Stomach (tissue), 9 donors: ENCODE results near the gene MEG3. TPM values are rescaled to one million over a fixed set of nuclear protein-coding genes. Genes with fewer than 3 reads are reported as not detected.
A peak's percentile ranks its signal among the peaks of the same experiment; 100 is the strongest.

Experiments used
- DNase-seq, 2 donors: peaks; one replicate each; pipeline versions ENCODE4 v3.0.0 to v3.0.0-alpha.2; 2013 to 2019
- H3K27ac ChIP-seq, 5 donors: fragments of 200-600 bp in 4 of 5; sonication (generic) in 4 of 5; one replicate each; pipeline ENCODE4 v1.5.1; 2013 to 2019; ENCODE audit warnings: mild to moderate bottlenecking in 1 of 5, moderate library complexity in 1 of 5
- H3K27me3 ChIP-seq, 3 donors: fragments of 200-600 bp; sonication (generic); one replicate each; pipeline ENCODE4 v1.5.1; 2017 to 2019; ENCODE audit warnings: mixed run types in 1 of 3
- H3K36me3 ChIP-seq, 4 donors: fragments of 200-600 bp; sonication (generic); 1 replicate in 3 of 4; 2 replicates in 1 of 4; pipeline ENCODE4 v1.5.1; 2016 to 2019
- H3K4me1 ChIP-seq, 4 donors: fragments of 200-600 bp; sonication (generic); one replicate each; pipeline ENCODE4 v1.5.1; 2016 to 2019
- H3K4me3 ChIP-seq, 4 donors: fragments of 200-600 bp; sonication (generic) in 3 of 4; one replicate each; pipeline ENCODE4 v1.5.1; 2016 to 2019; ENCODE audit warnings: mild to moderate bottlenecking in 1 of 4
- H3K9me3 ChIP-seq, 4 donors: fragments of 200-600 bp; sonication (generic); one replicate each; pipeline ENCODE4 v1.5.1; 2016 to 2019
- EP300 ChIP-seq: sonication (generic); formaldehyde crosslinking; IDR thresholded peaks from one replicate; pipeline ENCODE4 v1.6.1; 2017; ENCODE audit warnings: antibody characterized with exemption
- POLR2A ChIP-seq, 4 donors: fragments of 450-650 bp; IDR thresholded peaks; one replicate each; pipeline ENCODE4 v1.6.1; 2016; ENCODE audit warnings: antibody characterized with exemption in 4 of 4, control low read depth in 2 of 4, mild to moderate bottlenecking in 1 of 4, moderate library complexity in 1 of 4
- POLR2AphosphoS5 ChIP-seq, 3 donors: sonication (generic); formaldehyde crosslinking; IDR thresholded peaks; one replicate each; pipeline ENCODE4 v1.6.1; 2016; ENCODE audit warnings: antibody characterized with exemption in 3 of 3
- WGBS, 5 donors: extraction: QIAGEN DNeasy Blood & Tissue Kit in 3 of 5; methylation state at CpG; one replicate each; pipeline versions ENCODE4 v1.1.5 to v1.1.7; 2013 to 2018; 5-methylcytosine and 5-hydroxymethylcytosine counted together
- intact Hi-C: fragments of 100-400 bp; cut with DNase I; formaldehyde crosslinking; loops from one replicate; pipeline ENCODE4 v1.15.1; 2023; ENCODE audit warnings: low total_unique reads
- polyA plus RNA-seq, 3 donors: library from polyadenylated mRNA; stranded (reverse); fragments of 200-250 nt; gene quantifications; one replicate each; pipeline ENCODE4 v1.2.3, GENCODE V29; 2013
- total RNA-seq, 5 donors: library from RNA; depleted of rRNA; stranded (reverse); fragments of >200 nt; gene quantifications; one replicate each; pipeline versions ENCODE4 v1.1.0 to v1.2.3, GENCODE V29; 2014 to 2016
- TF ChIP-seq, protein P1 (sequence below), 7 experiments: fragments of 450-650 bp in 4 of 7; fragments of 200-600 bp in 3 of 7; sonication (generic) in 3 of 7; IDR thresholded peaks; one replicate each; pipeline ENCODE4 v1.5.1; 2016 to 2019; ENCODE audit warnings: antibody characterized with exemption in 7 of 7, control low read depth in 2 of 7, mild to moderate bottlenecking in 1 of 7
- donor health status: healthy with polysubstance abuse.
- donor health status: Bipolar disorder and iron deficiency.
- donor health status: healthy.

Gene MEG3
- total and polyA plus RNA-seq, 8 donors: 13.4 to 390 (median 99.2) TPM

DNA sequence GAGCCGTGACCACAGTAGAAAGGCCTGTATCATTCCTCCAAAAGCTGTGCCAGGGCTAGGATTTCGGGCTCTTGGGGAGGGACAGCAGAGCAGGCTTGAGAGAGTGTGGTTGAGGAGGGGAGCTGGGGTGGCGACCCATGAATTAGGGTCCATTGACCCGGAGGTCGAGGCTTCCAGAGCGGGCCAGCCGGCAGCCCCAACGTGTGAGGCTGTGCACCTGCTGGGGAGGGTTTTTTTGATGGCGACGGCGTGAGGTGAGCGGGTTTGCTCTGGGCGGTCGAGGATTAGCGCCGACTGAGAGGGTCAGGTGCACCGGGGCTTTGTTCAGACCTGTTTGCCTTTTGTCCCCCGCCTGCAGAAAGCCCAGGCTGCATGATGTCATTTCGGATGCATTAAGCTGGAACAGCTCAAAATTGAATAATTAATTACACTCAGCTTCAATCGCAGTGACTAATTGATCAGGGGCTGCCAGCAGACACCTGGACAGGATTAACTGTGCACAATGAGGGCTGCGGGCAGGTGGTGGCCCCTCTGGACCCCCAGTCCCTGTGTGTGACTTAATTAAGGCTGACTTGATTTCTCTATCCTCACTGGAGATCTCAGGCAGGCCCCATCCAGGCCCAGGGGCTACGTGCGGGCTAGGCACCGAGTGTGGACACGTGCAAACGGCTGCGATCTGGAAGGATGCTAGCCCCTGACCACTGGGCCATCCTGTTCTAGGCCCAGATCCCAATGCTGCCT lies 42.1 kb upstream of the MEG3 start:
- no peak overlapping the region for H3K27ac ChIP-seq
- no peak overlapping the region for H3K4me3 ChIP-seq
- peaks cover 0 to 22% (median 0%) of the 10 kb centered on the region in 3 donors for H3K27me3 ChIP-seq
- DNase-seq: peak in 1 of 2 donors; percentile 47
- H3K9me3 ChIP-seq: no peaks in the 10 kb centered on the region
- H3K36me3 ChIP-seq: no peaks in the 10 kb centered on the region
- H3K4me1 ChIP-seq: no peaks in the 10 kb centered on the region
- 67 to 84% (median 73%) methylated on average over 26 to 27 of the region's 27 CpGs for WGBS, 5 donors
- TF ChIP-seq POLR2A (IDR thresholded peaks at IDR 0.05): no peak
- no peak for TF ChIP-seq POLR2AphosphoS5 (IDR thresholded peaks at IDR 0.05)
- TF ChIP-seq EP300: no peak
- intact Hi-C loops: no loop called here

DNA sequence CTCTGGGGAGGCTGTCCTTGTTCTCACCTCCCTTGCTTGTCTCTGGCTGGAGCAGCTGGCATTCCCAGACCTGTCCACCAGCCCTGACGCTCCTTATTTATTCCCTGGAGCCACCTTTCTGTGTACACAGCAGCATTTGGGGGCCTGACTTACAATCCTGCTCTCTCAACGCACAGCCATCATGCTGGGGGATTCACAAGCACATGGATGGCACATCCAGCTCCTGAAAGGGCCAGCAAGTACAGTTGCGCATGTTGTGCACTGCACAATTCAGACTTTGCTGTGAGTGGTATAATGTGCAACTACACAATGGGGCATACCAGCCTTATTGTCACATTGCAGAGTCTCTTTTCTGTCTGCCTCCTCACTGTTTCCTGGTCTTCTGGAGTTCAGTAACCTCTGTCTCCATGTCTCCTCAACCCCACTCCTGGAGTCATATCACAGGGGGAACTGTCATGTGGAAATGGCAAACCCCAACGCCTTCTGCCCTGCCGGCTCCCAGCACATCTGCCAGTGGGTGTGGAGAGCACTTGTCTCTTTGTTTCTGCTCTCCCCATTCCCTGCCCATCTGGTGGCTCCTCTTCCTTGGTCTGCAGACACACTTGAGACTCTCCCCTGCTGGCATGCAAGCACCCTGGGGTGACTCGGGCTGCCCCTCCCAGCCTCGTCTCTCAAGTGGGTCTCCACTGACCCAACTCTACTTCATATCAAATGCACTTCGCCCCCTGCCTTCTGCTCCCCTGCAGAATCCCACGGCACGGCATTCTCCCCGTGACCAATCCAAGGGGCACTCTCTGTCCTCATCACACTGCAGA lies 41.2 kb upstream of the MEG3 start:
- TF ChIP-seq EP300: no peak
- TF ChIP-seq, protein P1, sequence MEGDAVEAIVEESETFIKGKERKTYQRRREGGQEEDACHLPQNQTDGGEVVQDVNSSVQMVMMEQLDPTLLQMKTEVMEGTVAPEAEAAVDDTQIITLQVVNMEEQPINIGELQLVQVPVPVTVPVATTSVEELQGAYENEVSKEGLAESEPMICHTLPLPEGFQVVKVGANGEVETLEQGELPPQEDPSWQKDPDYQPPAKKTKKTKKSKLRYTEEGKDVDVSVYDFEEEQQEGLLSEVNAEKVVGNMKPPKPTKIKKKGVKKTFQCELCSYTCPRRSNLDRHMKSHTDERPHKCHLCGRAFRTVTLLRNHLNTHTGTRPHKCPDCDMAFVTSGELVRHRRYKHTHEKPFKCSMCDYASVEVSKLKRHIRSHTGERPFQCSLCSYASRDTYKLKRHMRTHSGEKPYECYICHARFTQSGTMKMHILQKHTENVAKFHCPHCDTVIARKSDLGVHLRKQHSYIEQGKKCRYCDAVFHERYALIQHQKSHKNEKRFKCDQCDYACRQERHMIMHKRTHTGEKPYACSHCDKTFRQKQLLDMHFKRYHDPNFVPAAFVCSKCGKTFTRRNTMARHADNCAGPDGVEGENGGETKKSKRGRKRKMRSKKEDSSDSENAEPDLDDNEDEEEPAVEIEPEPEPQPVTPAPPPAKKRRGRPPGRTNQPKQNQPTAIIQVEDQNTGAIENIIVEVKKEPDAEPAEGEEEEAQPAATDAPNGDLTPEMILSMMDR (IDR thresholded peaks at IDR 0.05): no peak
- TF ChIP-seq POLR2AphosphoS5 (IDR thresholded peaks at IDR 0.05): no peak
- TF ChIP-seq POLR2A (IDR thresholded peaks at IDR 0.05): no peak
- H3K27me3 ChIP-seq: peaks cover 0 to 24% (median 0%) of the 10 kb centered on the region in 3 donors
- no peak overlapping the region for H3K4me3 ChIP-seq
- DNase-seq: no peak
- no peaks in the 10 kb centered on the region for H3K4me1 ChIP-seq
- WGBS, 5 donors: 82 to 88% (median 84%) methylated on average over 11 of the region's 11 CpGs
- H3K36me3 ChIP-seq: no peaks in the 10 kb centered on the region
- H3K27ac ChIP-seq: no peak overlapping the region
- no peaks in the 10 kb centered on the region for H3K9me3 ChIP-seq
- intact Hi-C loops: no loop called here

DNA sequence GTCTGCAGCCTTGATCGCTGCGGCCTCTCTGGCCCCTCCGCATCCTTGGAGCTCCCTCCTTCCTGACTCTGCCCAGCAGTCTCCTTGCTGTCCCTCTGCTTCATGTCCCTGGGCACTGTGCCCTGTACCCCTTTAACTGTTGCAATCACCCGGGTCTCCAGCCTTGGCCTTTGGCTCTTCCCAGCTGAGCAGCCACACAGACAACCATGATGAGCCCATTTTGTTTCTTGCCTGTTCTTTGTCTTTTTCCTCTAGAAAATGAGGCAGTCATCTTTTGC lies 40.6 kb upstream of the MEG3 start:
- Histone ChIP-seq H3K9me3 (no peaks in the 10 kb centered on the region), H3K4me1 (no peaks in the 10 kb centered on the region), H3K27me3 (peaks cover 0 to 29% (median 0%) of the 10 kb centered on the region in 3 donors), H3K27ac (no peak overlapping the region), H3K4me3 (no peak overlapping the region), H3K36me3 (no peaks in the 10 kb centered on the region)
- WGBS, 5 donors: 86 to 95% (median 92%) methylated on average over 4 of the region's 4 CpGs
- intact Hi-C loops: no loop called here
- TF ChIP-seq POLR2A (IDR thresholded peaks at IDR 0.05) (no peak), POLR2AphosphoS5 (IDR thresholded peaks at IDR 0.05) (no peak), EP300 (no peak)
- TF ChIP-seq, protein P1 (IDR thresholded peaks at IDR 0.05): no peak
- DNase-seq: no peak

DNA sequence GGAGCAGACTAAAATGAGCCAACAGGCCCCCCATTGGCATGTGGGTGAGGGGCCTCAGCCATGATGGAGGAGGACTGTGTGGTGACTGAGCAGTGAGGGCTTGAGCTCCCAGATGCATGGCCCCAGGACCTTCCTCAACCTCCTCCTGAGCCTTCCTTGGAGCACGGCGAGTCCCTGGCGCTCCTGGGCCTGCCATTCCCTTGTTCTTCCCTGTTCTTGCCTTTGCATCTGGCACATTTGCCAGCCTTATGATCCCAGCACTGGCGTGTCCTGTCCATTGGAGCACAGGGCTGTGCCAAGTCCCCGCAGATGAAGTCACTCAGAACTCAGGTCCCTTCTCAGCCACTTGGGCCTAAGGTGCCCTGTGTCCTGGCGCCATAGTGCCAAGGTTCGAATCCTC lies 40.3 kb upstream of the MEG3 start:
- WGBS, 5 donors: 91 to 96% (median 94%) methylated on average over 7 of the region's 7 CpGs
- no peak for DNase-seq
- no peaks in the 10 kb centered on the region for H3K4me1 ChIP-seq
- no peak overlapping the region for H3K27ac ChIP-seq
- intact Hi-C loops: no loop called here
- TF ChIP-seq EP300 (no peak), POLR2A (IDR thresholded peaks at IDR 0.05) (no peak), POLR2AphosphoS5 (IDR thresholded peaks at IDR 0.05) (no peak)
- TF ChIP-seq, protein P1 (IDR thresholded peaks at IDR 0.05): no peak
- no peak overlapping the region for H3K4me3 ChIP-seq
- H3K9me3 ChIP-seq: no peaks in the 10 kb centered on the region
- H3K27me3 ChIP-seq: peaks cover 0 to 32% (median 0%) of the 10 kb centered on the region in 3 donors
- H3K36me3 ChIP-seq: no peaks in the 10 kb centered on the region
